GM23338 (cell line): ENCODE measurements around the gene VDR. TPM values are rescaled to one million over a fixed set of nuclear protein-coding genes. Genes with fewer than 3 reads are reported as not detected.

Experiments
- ATAC-seq: fragments of 200-7000 bp; cut with Tn5 transposase; 3 replicates; pipeline ENCODE4 v1.9.1; 2020
- DNase-seq: peaks from one replicate; pipeline ENCODE4 v3.0.0-alpha.2; 2015; ENCODE audit warnings: low spot score
- H2AFZ ChIP-seq: fragments of 200-600 bp; sonication (generic); 2 replicates; pipeline ENCODE4 v1.8.0; 2016; ENCODE audit warnings: antibody characterized with exemption, mild to moderate bottlenecking, moderate library complexity
- H3F3A ChIP-seq: fragments of 200-600 bp; sonication (generic); replicated peaks from 2 replicates; pipeline ENCODE4 v1.8.0; 2017; ENCODE audit warnings: antibody characterized with exemption, mixed run types, low read depth
- H3K27ac ChIP-seq: fragments of 200-600 bp; sonication (generic); 2 replicates; pipeline ENCODE4 v1.6.1; 2016; ENCODE audit warnings: low read depth
- H3K27me3 ChIP-seq: fragments of 200-600 bp; sonication (generic); 2 replicates; pipeline ENCODE4 v1.8.0; 2016; ENCODE audit warnings: mild to moderate bottlenecking, mixed run types, moderate library complexity; ENCODE audit not compliant: insufficient read depth
- H3K36me3 ChIP-seq: fragments of 200-600 bp; sonication (generic); 2 replicates; pipeline ENCODE4 v1.8.0; 2016; ENCODE audit warnings: mild to moderate bottlenecking; ENCODE audit not compliant: insufficient read depth
- H3K4me1 ChIP-seq: fragments of 200-600 bp; sonication (generic); 2 replicates; pipeline ENCODE4 v1.8.0; 2016; ENCODE audit warnings: mild to moderate bottlenecking, moderate library complexity; ENCODE audit not compliant: insufficient read depth
- H3K4me2 ChIP-seq: fragments of 200-600 bp; sonication (generic); 2 replicates; pipeline ENCODE4 v1.7.1; 2017; ENCODE audit warnings: mixed run types
- H3K4me3 ChIP-seq: fragments of 200-600 bp; sonication (generic); 2 replicates; pipeline ENCODE4 v1.6.1; 2016; ENCODE audit warnings: mixed run types
- H3K79me2 ChIP-seq: fragments of 200-600 bp; sonication (generic); replicated peaks from 2 replicates; pipeline ENCODE4 v1.8.0; 2017; ENCODE audit warnings: mild to moderate bottlenecking; ENCODE audit not compliant: insufficient read depth
- H3K9me2 ChIP-seq: fragments of 200-600 bp; sonication (generic); 2 replicates; pipeline ENCODE4 v1.8.0; 2017; ENCODE audit not compliant: insufficient read depth
- H4K20me1 ChIP-seq: fragments of 200-600 bp; sonication (generic); replicated peaks from 2 replicates; pipeline ENCODE4 v1.8.0; 2017; ENCODE audit warnings: mild to moderate bottlenecking; ENCODE audit not compliant: insufficient read depth
- H3K27ac Mint-ChIP-seq: 2 replicates; pipeline ENCODE4 v1.8.0; 2020; ENCODE audit warnings: inconsistent platforms, mild to moderate bottlenecking, moderate library complexity, mixed read lengths
- H3K27me3 Mint-ChIP-seq: 3 replicates; pipeline ENCODE4 v1.8.0; 2022; ENCODE audit warnings: low read depth, mild to moderate bottlenecking, moderate library complexity, mixed read lengths, inconsistent platforms; ENCODE audit not compliant: insufficient read depth, poor library complexity
- H3K36me3 Mint-ChIP-seq: 3 replicates; pipeline ENCODE4 v1.8.0; 2021; ENCODE audit warnings: low read depth, mild to moderate bottlenecking, inconsistent platforms, moderate library complexity, mixed read lengths
- H3K4me1 Mint-ChIP-seq: 3 replicates; pipeline ENCODE4 v1.8.0; 2020; ENCODE audit warnings: mild to moderate bottlenecking, inconsistent platforms, mixed read lengths
- H3K4me3 Mint-ChIP-seq: 3 replicates; pipeline ENCODE4 v1.8.0; 2021; ENCODE audit warnings: moderate library complexity, mild to moderate bottlenecking, inconsistent platforms, mixed read lengths
- H3K9me3 Mint-ChIP-seq: 3 replicates; pipeline ENCODE4 v1.8.0; 2020; ENCODE audit warnings: moderate library complexity, mild to moderate bottlenecking, inconsistent platforms, mixed read lengths
- CREB1 ChIP-seq: fragments of 250-450 bp; sonication (Bioruptor Pico); IDR thresholded peaks from 2 replicates; pipeline ENCODE4 v1.5.0; 2020; ENCODE audit warnings: low read depth, mild to moderate bottlenecking, moderate library complexity
- EZH2 ChIP-seq: fragments of 200-600 bp; sonication (generic); IDR thresholded peaks from one replicate; pipeline ENCODE4 v1.8.0; 2017; ENCODE audit warnings: antibody characterized with exemption, mild to moderate bottlenecking, low read depth; ENCODE audit not compliant: unreplicated experiment
- EZH2phosphoT487 ChIP-seq: fragments of 200-600 bp; sonication (generic); IDR thresholded peaks from one replicate; pipeline ENCODE4 v1.8.1; 2018; ENCODE audit warnings: antibody characterized with exemption; ENCODE audit not compliant: unreplicated experiment
- JUNB ChIP-seq: IDR thresholded peaks from one replicate; pipeline ENCODE4 v1.6.1; 2016; ENCODE audit warnings: antibody characterized with exemption; ENCODE audit not compliant: unreplicated experiment
- NANOG ChIP-seq: IDR thresholded peaks from 2 replicates; pipeline ENCODE4 v1.6.1; 2016; ENCODE audit warnings: antibody characterized with exemption, borderline replicate concordance
- POLR2AphosphoS5 ChIP-seq: IDR thresholded peaks from 2 replicates; pipeline ENCODE4 v1.6.1; 2016; ENCODE audit warnings: antibody characterized with exemption, low read depth
- ZNF114 ChIP-seq: fragments of 250-450 bp; sonication (Bioruptor Pico); IDR thresholded peaks from 2 replicates; pipeline ENCODE4 v1.5.0; 2020; ENCODE audit warnings: mild to moderate bottlenecking, moderate library complexity
- ZNF331 ChIP-seq: fragments of 250-450 bp; sonication (Bioruptor Pico); IDR thresholded peaks from 2 replicates; pipeline ENCODE4 v1.5.0; 2020; ENCODE audit warnings: low read depth, mild to moderate bottlenecking, moderate library complexity
- polyA plus RNA-seq: library from polyadenylated mRNA; unstranded; fragments of >200 nt; fragmentation: Nextera tagmentation; extraction: Ambion mirVana; gene quantifications from 2 replicates; pipeline ENCODE4 v1.2.1, GENCODE V29; 2016
- total RNA-seq: library from RNA; depleted of rRNA; stranded (reverse); fragments of >200 nt; shearing (Covaris generic); gene quantifications from 2 replicates; pipeline ENCODE4 v1.2.3, GENCODE V29; 2014
- TF ChIP-seq, protein P1 (sequence below): IDR thresholded peaks from 2 replicates; pipeline ENCODE4 v1.6.1; 2016; ENCODE audit warnings: antibody characterized with exemption
- TF ChIP-seq, protein P2 (sequence below): fragments of 250-450 bp; sonication (Bioruptor Pico); IDR thresholded peaks from 2 replicates; pipeline ENCODE4 v1.5.0; 2020; ENCODE audit warnings: mild to moderate bottlenecking, moderate library complexity
- TF ChIP-seq, protein P3 (sequence below): IDR thresholded peaks from one replicate; pipeline ENCODE4 v1.6.1; 2018; ENCODE audit warnings: antibody characterized with exemption; ENCODE audit not compliant: unreplicated experiment

Gene VDR
- total and polyA plus RNA-seq, 2 experiments from 2014 or later, result 0.37 to 1.4 TPM

DNA sequence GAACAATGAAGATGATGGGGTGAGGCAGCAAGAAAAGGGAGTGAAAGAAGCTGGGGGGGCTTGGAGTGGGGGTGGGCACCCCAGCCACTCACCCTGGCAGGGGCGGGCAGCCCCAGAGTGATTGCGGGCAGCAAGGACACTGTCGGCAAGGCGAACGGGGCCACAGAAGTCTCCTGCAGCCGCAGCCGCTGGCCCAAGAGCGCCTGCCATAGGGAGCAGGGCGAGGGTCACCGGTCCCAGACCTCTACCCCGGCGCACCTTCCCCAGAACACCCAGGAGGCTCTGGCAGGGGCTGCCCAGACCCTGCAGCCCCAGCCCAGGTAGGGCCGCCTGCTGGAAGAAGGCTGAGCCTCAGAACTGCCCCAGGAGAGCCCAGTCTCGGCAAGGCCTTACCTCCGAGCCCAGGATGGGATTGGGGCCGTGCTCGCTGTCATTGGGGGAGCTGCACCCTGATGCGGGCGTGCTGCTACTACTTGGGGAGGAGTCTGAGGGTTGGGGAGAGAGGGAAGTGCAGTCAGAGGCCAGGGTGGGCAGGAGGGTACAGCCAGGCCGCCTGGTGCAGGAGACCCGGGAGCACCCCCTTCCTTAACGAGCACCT lies 108.9 kb downstream of the VDR start (continued):
- TF ChIP-seq, protein P1, sequence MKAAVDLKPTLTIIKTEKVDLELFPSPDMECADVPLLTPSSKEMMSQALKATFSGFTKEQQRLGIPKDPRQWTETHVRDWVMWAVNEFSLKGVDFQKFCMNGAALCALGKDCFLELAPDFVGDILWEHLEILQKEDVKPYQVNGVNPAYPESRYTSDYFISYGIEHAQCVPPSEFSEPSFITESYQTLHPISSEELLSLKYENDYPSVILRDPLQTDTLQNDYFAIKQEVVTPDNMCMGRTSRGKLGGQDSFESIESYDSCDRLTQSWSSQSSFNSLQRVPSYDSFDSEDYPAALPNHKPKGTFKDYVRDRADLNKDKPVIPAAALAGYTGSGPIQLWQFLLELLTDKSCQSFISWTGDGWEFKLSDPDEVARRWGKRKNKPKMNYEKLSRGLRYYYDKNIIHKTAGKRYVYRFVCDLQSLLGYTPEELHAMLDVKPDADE, result no peak
- TF ChIP-seq ZNF114 (CRISPR knock-in tag) (no peak), ZNF331 (CRISPR knock-in tag) (no peak), CREB1 (CRISPR knock-in tag) (no peak), POLR2AphosphoS5 (no peak), JUNB (no peak), EZH2 (no peak)

DNA sequence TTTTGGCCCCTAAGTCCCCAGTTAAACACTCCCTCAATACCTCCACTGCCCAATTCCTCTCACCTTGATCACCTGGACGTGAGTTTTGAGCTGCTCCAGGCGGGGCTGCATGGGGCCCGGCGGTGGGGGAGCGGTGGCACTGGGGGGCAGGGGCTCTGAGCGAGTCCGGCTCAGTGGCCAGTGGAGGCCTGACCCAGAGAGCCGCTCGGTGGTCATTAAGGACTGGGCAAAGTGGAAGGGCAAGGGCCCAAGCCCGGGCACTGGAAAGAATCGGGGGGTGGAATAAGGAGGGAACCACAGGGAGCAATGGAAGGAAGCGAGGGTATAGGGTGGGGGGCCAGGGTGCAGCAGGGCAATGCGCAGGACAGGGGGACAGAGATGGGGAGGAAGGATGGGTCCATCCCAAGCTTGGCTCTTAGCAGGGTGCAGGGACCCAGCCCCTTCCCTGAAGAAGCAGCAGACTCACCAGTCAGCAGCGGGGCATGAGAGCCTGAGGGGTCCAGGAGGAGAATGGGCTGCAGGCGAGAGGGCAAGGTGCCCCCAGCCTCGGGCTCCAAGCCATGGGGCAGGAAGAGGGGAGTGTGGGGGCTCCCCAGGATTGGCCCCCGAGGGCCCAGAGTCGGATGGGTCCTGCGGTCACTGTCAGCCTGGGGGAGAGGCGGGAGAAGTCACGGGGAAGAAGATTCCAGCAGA lies 109.5 kb downstream of the VDR start:
- DNase-seq, result no peak
- no peaks in the 10 kb centered on the region for H3K4me1 ChIP-seq
- H3K36me3 ChIP-seq, result peaks cover 10% of the 10 kb centered on the region
- no peak overlapping the region for H2AFZ ChIP-seq
- peaks cover 13% of the 10 kb centered on the region for H3K27me3 Mint-ChIP-seq
- H3K27ac Mint-ChIP-seq, result no peak overlapping the region
- no peaks in the 10 kb centered on the region for H3K9me2 ChIP-seq
- H3K79me2 ChIP-seq, result no peaks in the 10 kb centered on the region; the same call in 1 of the 2 replicates
- no peaks in the 10 kb centered on the region; the same call in 2 of the 3 replicates for H3K9me3 Mint-ChIP-seq
- H3K4me1 Mint-ChIP-seq, result peaks cover 18% of the 10 kb centered on the region
- no peak overlapping the region for H3K4me2 ChIP-seq
- no peak for ATAC-seq
- H3K27ac ChIP-seq, result no peak overlapping the region
- H3F3A ChIP-seq, result no peaks in the 10 kb centered on the region
- peaks cover 48% of the 10 kb centered on the region for H3K36me3 Mint-ChIP-seq
- no peaks in the 10 kb centered on the region for H4K20me1 ChIP-seq
- no peak overlapping the region for H3K4me3 Mint-ChIP-seq
- TF ChIP-seq CREB1 (CRISPR knock-in tag) (no peak), ZNF331 (CRISPR knock-in tag) (no peak), NANOG (no peak), ZNF114 (CRISPR knock-in tag) (no peak), JUNB (no peak), POLR2AphosphoS5 (no peak), EZH2 (no peak), EZH2phosphoT487 (no peak)
- TF ChIP-seq, protein P2, sequence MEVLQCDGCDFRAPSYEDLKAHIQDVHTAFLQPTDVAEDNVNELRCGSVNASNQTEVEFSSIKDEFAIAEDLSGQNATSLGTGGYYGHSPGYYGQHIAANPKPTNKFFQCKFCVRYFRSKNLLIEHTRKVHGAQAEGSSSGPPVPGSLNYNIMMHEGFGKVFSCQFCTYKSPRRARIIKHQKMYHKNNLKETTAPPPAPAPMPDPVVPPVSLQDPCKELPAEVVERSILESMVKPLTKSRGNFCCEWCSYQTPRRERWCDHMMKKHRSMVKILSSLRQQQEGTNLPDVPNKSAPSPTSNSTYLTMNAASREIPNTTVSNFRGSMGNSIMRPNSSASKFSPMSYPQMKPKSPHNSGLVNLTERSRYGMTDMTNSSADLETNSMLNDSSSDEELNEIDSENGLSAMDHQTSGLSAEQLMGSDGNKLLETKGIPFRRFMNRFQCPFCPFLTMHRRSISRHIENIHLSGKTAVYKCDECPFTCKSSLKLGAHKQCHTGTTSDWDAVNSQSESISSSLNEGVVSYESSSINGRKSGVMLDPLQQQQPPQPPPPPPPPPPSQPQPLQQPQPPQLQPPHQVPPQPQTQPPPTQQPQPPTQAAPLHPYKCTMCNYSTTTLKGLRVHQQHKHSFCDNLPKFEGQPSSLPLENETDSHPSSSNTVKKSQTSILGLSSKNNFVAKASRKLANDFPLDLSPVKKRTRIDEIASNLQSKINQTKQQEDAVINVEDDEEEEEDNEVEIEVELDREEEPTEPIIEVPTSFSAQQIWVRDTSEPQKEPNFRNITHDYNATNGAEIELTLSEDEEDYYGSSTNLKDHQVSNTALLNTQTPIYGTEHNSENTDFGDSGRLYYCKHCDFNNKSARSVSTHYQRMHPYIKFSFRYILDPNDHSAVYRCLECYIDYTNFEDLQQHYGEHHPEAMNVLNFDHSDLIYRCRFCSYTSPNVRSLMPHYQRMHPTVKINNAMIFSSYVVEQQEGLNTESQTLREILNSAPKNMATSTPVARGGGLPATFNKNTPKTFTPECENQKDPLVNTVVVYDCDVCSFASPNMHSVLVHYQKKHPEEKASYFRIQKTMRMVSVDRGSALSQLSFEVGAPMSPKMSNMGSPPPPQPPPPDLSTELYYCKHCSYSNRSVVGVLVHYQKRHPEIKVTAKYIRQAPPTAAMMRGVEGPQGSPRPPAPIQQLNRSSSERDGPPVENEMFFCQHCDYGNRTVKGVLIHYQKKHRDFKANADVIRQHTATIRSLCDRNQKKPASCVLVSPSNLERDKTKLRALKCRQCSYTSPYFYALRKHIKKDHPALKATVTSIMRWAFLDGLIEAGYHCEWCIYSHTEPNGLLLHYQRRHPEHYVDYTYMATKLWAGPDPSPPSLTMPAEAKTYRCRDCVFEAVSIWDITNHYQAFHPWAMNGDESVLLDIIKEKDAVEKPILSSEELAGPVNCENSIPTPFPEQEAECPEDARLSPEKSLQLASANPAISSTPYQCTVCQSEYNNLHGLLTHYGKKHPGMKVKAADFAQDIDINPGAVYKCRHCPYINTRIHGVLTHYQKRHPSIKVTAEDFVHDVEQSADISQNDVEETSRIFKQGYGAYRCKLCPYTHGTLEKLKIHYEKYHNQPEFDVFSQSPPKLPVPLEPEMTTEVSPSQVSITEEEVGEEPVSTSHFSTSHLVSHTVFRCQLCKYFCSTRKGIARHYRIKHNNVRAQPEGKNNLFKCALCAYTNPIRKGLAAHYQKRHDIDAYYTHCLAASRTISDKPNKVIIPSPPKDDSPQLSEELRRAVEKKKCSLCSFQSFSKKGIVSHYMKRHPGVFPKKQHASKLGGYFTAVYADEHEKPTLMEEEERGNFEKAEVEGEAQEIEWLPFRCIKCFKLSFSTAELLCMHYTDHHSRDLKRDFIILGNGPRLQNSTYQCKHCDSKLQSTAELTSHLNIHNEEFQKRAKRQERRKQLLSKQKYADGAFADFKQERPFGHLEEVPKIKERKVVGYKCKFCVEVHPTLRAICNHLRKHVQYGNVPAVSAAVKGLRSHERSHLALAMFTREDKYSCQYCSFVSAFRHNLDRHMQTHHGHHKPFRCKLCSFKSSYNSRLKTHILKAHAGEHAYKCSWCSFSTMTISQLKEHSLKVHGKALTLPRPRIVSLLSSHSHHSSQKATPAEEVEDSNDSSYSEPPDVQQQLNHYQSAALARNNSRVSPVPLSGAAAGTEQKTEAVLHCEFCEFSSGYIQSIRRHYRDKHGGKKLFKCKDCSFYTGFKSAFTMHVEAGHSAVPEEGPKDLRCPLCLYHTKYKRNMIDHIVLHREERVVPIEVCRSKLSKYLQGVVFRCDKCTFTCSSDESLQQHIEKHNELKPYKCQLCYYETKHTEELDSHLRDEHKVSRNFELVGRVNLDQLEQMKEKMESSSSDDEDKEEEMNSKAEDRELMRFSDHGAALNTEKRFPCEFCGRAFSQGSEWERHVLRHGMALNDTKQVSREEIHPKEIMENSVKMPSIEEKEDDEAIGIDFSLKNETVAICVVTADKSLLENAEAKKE (CRISPR knock-in tag), result no peak
- TF ChIP-seq, protein P3, sequence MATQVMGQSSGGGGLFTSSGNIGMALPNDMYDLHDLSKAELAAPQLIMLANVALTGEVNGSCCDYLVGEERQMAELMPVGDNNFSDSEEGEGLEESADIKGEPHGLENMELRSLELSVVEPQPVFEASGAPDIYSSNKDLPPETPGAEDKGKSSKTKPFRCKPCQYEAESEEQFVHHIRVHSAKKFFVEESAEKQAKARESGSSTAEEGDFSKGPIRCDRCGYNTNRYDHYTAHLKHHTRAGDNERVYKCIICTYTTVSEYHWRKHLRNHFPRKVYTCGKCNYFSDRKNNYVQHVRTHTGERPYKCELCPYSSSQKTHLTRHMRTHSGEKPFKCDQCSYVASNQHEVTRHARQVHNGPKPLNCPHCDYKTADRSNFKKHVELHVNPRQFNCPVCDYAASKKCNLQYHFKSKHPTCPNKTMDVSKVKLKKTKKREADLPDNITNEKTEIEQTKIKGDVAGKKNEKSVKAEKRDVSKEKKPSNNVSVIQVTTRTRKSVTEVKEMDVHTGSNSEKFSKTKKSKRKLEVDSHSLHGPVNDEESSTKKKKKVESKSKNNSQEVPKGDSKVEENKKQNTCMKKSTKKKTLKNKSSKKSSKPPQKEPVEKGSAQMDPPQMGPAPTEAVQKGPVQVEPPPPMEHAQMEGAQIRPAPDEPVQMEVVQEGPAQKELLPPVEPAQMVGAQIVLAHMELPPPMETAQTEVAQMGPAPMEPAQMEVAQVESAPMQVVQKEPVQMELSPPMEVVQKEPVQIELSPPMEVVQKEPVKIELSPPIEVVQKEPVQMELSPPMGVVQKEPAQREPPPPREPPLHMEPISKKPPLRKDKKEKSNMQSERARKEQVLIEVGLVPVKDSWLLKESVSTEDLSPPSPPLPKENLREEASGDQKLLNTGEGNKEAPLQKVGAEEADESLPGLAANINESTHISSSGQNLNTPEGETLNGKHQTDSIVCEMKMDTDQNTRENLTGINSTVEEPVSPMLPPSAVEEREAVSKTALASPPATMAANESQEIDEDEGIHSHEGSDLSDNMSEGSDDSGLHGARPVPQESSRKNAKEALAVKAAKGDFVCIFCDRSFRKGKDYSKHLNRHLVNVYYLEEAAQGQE, result no peak
- TF ChIP-seq, protein P1, result no peak
- H3K4me3 ChIP-seq, result no peak overlapping the region
- no peaks in the 10 kb centered on the region for H3K27me3 ChIP-seq
